OCI-LY1 (cell line): ENCODE data around the gene GRIK3.

Experiments used
- H2AFZ ChIP-seq: fragments of 200-600 bp; sonication (generic), shearing (Covaris generic); 2 replicates; pipeline ENCODE4 v1.6.0; 2014; ENCODE audit warnings: antibody characterized with exemption, mild to moderate bottlenecking, low read length
- H3F3A ChIP-seq: fragments of 200-600 bp; sonication (generic), shearing (Covaris generic); 2 replicates; pipeline ENCODE4 v1.6.0; 2014; ENCODE audit warnings: mild to moderate bottlenecking, antibody characterized with exemption, low read length, moderate library complexity; ENCODE audit not compliant: insufficient read depth
- H3K27ac ChIP-seq: fragments of 200-600 bp; sonication (generic); 2 replicates; pipeline ENCODE4 v1.5.1; 2014; ENCODE audit warnings: low read length, mixed run types, mild to moderate bottlenecking, low read depth; ENCODE audit not compliant: poor library complexity, severe bottlenecking
- H3K27me3 ChIP-seq: fragments of 200-600 bp; sonication (generic); 2 replicates; pipeline ENCODE4 v1.6.0; 2014; ENCODE audit warnings: antibody characterized with exemption, mild to moderate bottlenecking, low read length, moderate library complexity; ENCODE audit not compliant: insufficient read depth
- H3K36me3 ChIP-seq: fragments of 200-600 bp; sonication (generic); 2 replicates; pipeline ENCODE4 v1.6.1; 2014; ENCODE audit warnings: mild to moderate bottlenecking, antibody characterized with exemption, low read length, moderate library complexity, mixed read lengths; ENCODE audit not compliant: insufficient read depth
- H3K4me1 ChIP-seq: fragments of 200-600 bp; sonication (generic); 2 replicates; pipeline ENCODE4 v1.5.1; 2014; ENCODE audit warnings: mild to moderate bottlenecking, low read length, moderate library complexity; ENCODE audit not compliant: insufficient read depth, severe bottlenecking
- H3K4me2 ChIP-seq: fragments of 200-600 bp; sonication (generic), shearing (Covaris generic); 2 replicates; pipeline ENCODE4 v1.6.1; 2014; ENCODE audit warnings: low read length
- H3K4me3 ChIP-seq: fragments of 200-600 bp; sonication (generic); 2 replicates; pipeline ENCODE4 v1.5.1; 2014; ENCODE audit warnings: low read length, low read depth, mild to moderate bottlenecking, mixed read lengths; ENCODE audit not compliant: poor library complexity, severe bottlenecking
- H3K79me2 ChIP-seq: fragments of 200-600 bp; shearing (Covaris generic); 2 replicates; pipeline ENCODE4 v1.6.1; 2016; ENCODE audit warnings: mixed run types, low read length, mixed read lengths; ENCODE audit not compliant: insufficient read depth
- H3K9ac ChIP-seq: fragments of 200-600 bp; sonication (generic), shearing (Covaris generic); 2 replicates; pipeline ENCODE4 v1.6.1; 2014; ENCODE audit warnings: mild to moderate bottlenecking, low read length, mixed read lengths
- H3K9me2 ChIP-seq: fragments of 200-600 bp; sonication (generic), shearing (Covaris generic); 2 replicates; pipeline ENCODE4 v1.6.1; 2014; ENCODE audit warnings: low read depth, mild to moderate bottlenecking, low read length, mixed read lengths
- H3K9me3 ChIP-seq: fragments of 200-600 bp; shearing (Covaris generic); 2 replicates; pipeline ENCODE4 v1.6.1; 2014; ENCODE audit warnings: low read length, mixed read lengths
- H4K20me1 ChIP-seq: fragments of 200-600 bp; sonication (generic), shearing (Covaris generic); 2 replicates; pipeline ENCODE4 v1.6.0; 2016; ENCODE audit warnings: mild to moderate bottlenecking, low read length; ENCODE audit not compliant: insufficient read depth
- CTCF ChIP-seq: fragments of 200-600 bp; sonication (generic), shearing (Covaris generic); IDR thresholded peaks from 2 replicates; pipeline ENCODE4 v1.5.1; 2017; ENCODE audit warnings: mild to moderate bottlenecking, antibody characterized with exemption, low read length, moderate library complexity, mixed read lengths
- EZH2 ChIP-seq: fragments of 200-600 bp; sonication (generic), shearing (Covaris generic); IDR thresholded peaks from 2 replicates; pipeline ENCODE4 v1.8.0; 2017; ENCODE audit warnings: borderline replicate concordance, mixed run types, mild to moderate bottlenecking, antibody characterized with exemption, low read length, moderate library complexity, mixed read lengths

The GRIK3 gene

GRCh38 chr1:36991551-36991950 lies 42.8 kb downstream of the GRIK3 start:
- H3K9me2 ChIP-seq, result no peaks in the 10 kb centered on the region
- no peaks in the 10 kb centered on the region for H3F3A ChIP-seq
- H3K9me3 ChIP-seq, result no peaks in the 10 kb centered on the region
- no peak overlapping the region for H3K4me3 ChIP-seq
- no peaks in the 10 kb centered on the region for H4K20me1 ChIP-seq
- H3K9ac ChIP-seq, result no peak overlapping the region
- TF ChIP-seq CTCF (no peak), EZH2 (no peak)
- no peaks in the 10 kb centered on the region for H3K79me2 ChIP-seq
- no peak overlapping the region for H3K27ac ChIP-seq
- H3K27me3 ChIP-seq, result no peaks in the 10 kb centered on the region
- no peak overlapping the region for H3K4me2 ChIP-seq
- no peak overlapping the region for H2AFZ ChIP-seq
- no peaks in the 10 kb centered on the region for H3K4me1 ChIP-seq
- H3K36me3 ChIP-seq, result no peaks in the 10 kb centered on the region

GRCh38 chr1:36990928-36991327 lies 43.4 kb downstream of the GRIK3 start:
- Histone ChIP-seq H3K9me2 (no peaks in the 10 kb centered on the region), H3K9me3 (no peaks in the 10 kb centered on the region), H3F3A (no peaks in the 10 kb centered on the region), H2AFZ (no peak overlapping the region), H3K27me3 (no peaks in the 10 kb centered on the region), H3K36me3 (no peaks in the 10 kb centered on the region), H3K27ac (no peak overlapping the region), H3K4me2 (no peak overlapping the region), H3K4me1 (no peaks in the 10 kb centered on the region), H3K4me3 (no peak overlapping the region), H3K79me2 (no peaks in the 10 kb centered on the region), H4K20me1 (no peaks in the 10 kb centered on the region), H3K9ac (no peak overlapping the region)
- TF ChIP-seq CTCF (no peak), EZH2 (no peak)

GRCh38 chr1:36989241-36989640 lies 45.1 kb downstream of the GRIK3 start:
- Histone ChIP-seq H3K79me2 (no peaks in the 10 kb centered on the region), H3K9me3 (no peaks in the 10 kb centered on the region), H3K36me3 (no peaks in the 10 kb centered on the region), H3K27me3 (no peaks in the 10 kb centered on the region), H3F3A (no peaks in the 10 kb centered on the region), H3K4me3 (no peak overlapping the region), H3K4me1 (no peaks in the 10 kb centered on the region), H3K9ac (no peak overlapping the region), H3K9me2 (no peaks in the 10 kb centered on the region), H3K4me2 (no peak overlapping the region), H2AFZ (no peak overlapping the region), H4K20me1 (no peaks in the 10 kb centered on the region), H3K27ac (no peak overlapping the region)
- no peak for TF ChIP-seq CTCF
- no peak for TF ChIP-seq EZH2
